Ascending aorta (tissue), 2 donors: ENCODE data around the gene TBC1D5. TPM values are rescaled to one million over a fixed set of nuclear protein-coding genes. Genes with fewer than 3 reads are reported as not detected.
"Not testable (repeated sequence)": the region's sequence is repeated elsewhere in the genome, so short reads cannot be mapped to it uniquely, and the experiment has no call there.

Source experiments
- DNase-seq, 2 donors: peaks; one replicate each; pipeline ENCODE4 v3.0.0-alpha.2; 2019; ENCODE audit warnings: low spot score in 2 of 2
- H3K27ac ChIP-seq, 2 donors: fragments of 200-600 bp; sonication (generic); one replicate each; pipeline ENCODE4 v1.5.1; 2016 to 2017; ENCODE audit warnings: mild to moderate bottlenecking in 1 of 2
- H3K27me3 ChIP-seq: fragments of 200-600 bp; sonication (generic); one replicate; pipeline ENCODE4 v1.5.1; 2017
- H3K36me3 ChIP-seq, 2 donors: fragments of 200-600 bp; sonication (generic); one replicate each; pipeline ENCODE4 v1.5.1; 2016
- H3K4me1 ChIP-seq, 2 donors: fragments of 200-600 bp; sonication (generic); one replicate each; pipeline ENCODE4 v1.5.1; 2016 to 2017; ENCODE audit warnings: mild to moderate bottlenecking in 1 of 2
- H3K4me3 ChIP-seq, 2 donors: fragments of 200-600 bp; sonication (generic); one replicate each; pipeline ENCODE4 v1.5.1; 2016 to 2017; ENCODE audit warnings: mild to moderate bottlenecking in 1 of 2
- H3K9me3 ChIP-seq, 2 donors: fragments of 200-600 bp; sonication (generic); one replicate each; pipeline ENCODE4 v1.5.1; 2016
- intact Hi-C: fragments of 100-400 bp; cut with DNase I; formaldehyde crosslinking; loops from one replicate; pipeline ENCODE4 v1.15.1; 2023
- total RNA-seq: library from RNA; depleted of rRNA; stranded (reverse); fragments of >200 nt; gene quantifications from one replicate; pipeline ENCODE4 v1.1.0, GENCODE V29; 2016
- TF ChIP-seq, protein P1 (sequence below), 3 experiments: fragments of 200-600 bp in 2 of 3; fragments of 450-650 bp in 1 of 3; sonication (generic) in 2 of 3; IDR thresholded peaks; one replicate each; pipeline ENCODE4 v1.5.1; 2016 to 2019; ENCODE audit warnings: antibody characterized with exemption in 3 of 3, mild to moderate bottlenecking in 1 of 3, moderate library complexity in 1 of 3

The TBC1D5 gene, protein sequence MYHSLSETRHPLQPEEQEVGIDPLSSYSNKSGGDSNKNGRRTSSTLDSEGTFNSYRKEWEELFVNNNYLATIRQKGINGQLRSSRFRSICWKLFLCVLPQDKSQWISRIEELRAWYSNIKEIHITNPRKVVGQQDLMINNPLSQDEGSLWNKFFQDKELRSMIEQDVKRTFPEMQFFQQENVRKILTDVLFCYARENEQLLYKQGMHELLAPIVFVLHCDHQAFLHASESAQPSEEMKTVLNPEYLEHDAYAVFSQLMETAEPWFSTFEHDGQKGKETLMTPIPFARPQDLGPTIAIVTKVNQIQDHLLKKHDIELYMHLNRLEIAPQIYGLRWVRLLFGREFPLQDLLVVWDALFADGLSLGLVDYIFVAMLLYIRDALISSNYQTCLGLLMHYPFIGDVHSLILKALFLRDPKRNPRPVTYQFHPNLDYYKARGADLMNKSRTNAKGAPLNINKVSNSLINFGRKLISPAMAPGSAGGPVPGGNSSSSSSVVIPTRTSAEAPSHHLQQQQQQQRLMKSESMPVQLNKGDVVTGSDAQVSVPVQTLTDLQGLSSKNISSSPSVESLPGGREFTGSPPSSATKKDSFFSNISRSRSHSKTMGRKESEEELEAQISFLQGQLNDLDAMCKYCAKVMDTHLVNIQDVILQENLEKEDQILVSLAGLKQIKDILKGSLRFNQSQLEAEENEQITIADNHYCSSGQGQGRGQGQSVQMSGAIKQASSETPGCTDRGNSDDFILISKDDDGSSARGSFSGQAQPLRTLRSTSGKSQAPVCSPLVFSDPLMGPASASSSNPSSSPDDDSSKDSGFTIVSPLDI
- total RNA-seq: 43.3 TPM

DNA sequence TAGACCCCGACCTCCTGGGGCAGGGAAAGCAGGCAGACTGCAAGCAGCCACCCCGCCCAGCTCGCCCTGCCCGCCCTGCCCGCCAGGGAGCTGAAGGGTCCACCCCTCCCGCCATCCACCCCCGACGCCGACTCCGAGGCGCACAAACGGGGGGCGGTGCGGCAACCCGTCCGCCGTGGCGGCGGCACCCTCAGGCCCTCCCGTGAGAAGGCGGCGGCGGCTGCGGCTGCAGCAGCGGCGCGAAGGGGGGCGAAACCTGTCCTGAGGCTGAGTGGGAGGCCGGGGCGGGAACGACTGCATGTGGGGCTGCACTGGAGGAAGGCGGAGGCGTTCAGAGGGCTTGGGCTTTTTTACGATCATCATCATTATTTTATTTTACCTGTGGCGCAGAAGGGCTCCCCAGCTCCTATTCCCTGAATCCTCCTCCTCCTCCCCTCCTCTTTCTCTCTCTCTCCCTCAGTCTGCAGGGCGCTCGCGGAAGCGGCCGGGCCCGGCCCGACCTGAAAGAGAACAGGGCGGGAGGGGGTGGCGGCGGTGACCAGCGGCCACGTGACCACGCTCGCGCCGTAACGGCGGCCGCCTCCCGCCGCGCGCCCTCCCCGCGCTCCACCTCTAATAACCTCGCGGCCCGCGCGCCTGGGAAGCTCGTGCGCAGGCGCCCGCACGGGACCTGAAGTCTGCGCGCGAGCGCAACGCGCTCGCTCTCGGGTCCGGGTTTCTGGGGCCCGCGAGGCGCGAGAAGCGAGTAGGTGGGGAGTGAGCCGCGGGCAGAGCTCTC, at the start of gene TBC1D5:
TSS of gene TBC1D5 (minus strand) at position 530 of the 778 bp plus-strand sequence. CDS start 234,061 bp downstream, outside the sequence.
- DNase-seq: peak; percentile 87 to 98
- H3K9me3 ChIP-seq: no peaks in the 10 kb centered on the region
- peak within 1 kb of the TSS; percentile 68 to 96 for H3K4me3 ChIP-seq
- peak within 1 kb of the TSS; percentile 93 to 98 for H3K27ac ChIP-seq
- H3K36me3 ChIP-seq: no peaks in the 10 kb centered on the region
- intact Hi-C loops: loop anchor here (2.0 to 10.0 kb wide), 4 partner anchors 103 to 683 kb away; partner anchors contain the start of gene SATB1
- H3K4me1 ChIP-seq: peaks cover 2 to 17% of the 10 kb centered on the region in 2 donors
- no peaks in the 10 kb centered on the region for H3K27me3 ChIP-seq
- TF ChIP-seq, protein P1, sequence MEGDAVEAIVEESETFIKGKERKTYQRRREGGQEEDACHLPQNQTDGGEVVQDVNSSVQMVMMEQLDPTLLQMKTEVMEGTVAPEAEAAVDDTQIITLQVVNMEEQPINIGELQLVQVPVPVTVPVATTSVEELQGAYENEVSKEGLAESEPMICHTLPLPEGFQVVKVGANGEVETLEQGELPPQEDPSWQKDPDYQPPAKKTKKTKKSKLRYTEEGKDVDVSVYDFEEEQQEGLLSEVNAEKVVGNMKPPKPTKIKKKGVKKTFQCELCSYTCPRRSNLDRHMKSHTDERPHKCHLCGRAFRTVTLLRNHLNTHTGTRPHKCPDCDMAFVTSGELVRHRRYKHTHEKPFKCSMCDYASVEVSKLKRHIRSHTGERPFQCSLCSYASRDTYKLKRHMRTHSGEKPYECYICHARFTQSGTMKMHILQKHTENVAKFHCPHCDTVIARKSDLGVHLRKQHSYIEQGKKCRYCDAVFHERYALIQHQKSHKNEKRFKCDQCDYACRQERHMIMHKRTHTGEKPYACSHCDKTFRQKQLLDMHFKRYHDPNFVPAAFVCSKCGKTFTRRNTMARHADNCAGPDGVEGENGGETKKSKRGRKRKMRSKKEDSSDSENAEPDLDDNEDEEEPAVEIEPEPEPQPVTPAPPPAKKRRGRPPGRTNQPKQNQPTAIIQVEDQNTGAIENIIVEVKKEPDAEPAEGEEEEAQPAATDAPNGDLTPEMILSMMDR (IDR thresholded peaks at IDR 0.05): peak in 1 of 3 experiments; percentile 11

GRCh38 chr3:17783426-17783825, 41.0 kb upstream of the TBC1D5 start:
- intact Hi-C loops: no loop called here
- DNase-seq: no peak
- H3K27me3 ChIP-seq: no peaks in the 10 kb centered on the region
- H3K9me3 ChIP-seq: no peaks in the 10 kb centered on the region
- no peak overlapping the region for H3K4me3 ChIP-seq
- H3K36me3 ChIP-seq: no peaks in the 10 kb centered on the region
- H3K4me1 ChIP-seq: no peaks in the 10 kb centered on the region
- H3K27ac ChIP-seq: no peak overlapping the region
- TF ChIP-seq, protein P1 (IDR thresholded peaks at IDR 0.05): no peak

GRCh38 chr3:17782751-17783150, 40.3 kb upstream of the TBC1D5 start:
- no peak for DNase-seq
- intact Hi-C loops: no loop called here
- no peaks in the 10 kb centered on the region for H3K36me3 ChIP-seq
- TF ChIP-seq, protein P1 (IDR thresholded peaks at IDR 0.05): no peak
- no peaks in the 10 kb centered on the region for H3K4me1 ChIP-seq
- no peaks in the 10 kb centered on the region for H3K27me3 ChIP-seq
- H3K27ac ChIP-seq: no peak overlapping the region
- H3K9me3 ChIP-seq: no peaks in the 10 kb centered on the region
- no peak overlapping the region for H3K4me3 ChIP-seq

DNA sequence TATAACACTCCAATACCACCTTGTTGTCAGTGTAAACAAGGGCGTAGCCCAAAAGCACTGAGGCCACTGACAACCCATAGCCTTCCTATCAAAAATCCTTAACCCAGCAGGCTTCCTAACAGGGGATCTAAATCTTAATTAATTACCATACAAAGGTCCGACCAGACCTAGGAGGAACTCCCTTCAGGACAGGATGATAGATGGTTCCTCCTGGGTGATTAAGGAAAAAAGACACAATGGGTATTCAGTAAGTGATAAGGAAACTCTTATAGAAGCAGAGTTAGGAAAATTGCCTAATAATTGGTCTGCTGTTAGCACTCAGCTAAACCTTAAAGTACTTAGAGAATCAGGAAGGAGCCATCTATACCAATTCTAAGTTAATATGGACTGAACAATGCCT, 37.9 kb upstream of the TBC1D5 start:
- H3K4me1 ChIP-seq, intact Hi-C loops, H3K36me3 ChIP-seq, H3K9me3 ChIP-seq, H3K27me3 ChIP-seq, H3K27ac ChIP-seq, DNase-seq, H3K4me3 ChIP-seq: not testable (repeated sequence)

- DNase-seq, H3K27ac ChIP-seq, H3K36me3 ChIP-seq, H3K4me3 ChIP-seq, H3K9me3 ChIP-seq, H3K27me3 ChIP-seq, H3K4me1 ChIP-seq, intact Hi-C loops: not testable (repeated sequence)
These were observed 37.1 kb upstream of the TBC1D5 start for GRCh38 chr3:17779304-17780250.

DNA sequence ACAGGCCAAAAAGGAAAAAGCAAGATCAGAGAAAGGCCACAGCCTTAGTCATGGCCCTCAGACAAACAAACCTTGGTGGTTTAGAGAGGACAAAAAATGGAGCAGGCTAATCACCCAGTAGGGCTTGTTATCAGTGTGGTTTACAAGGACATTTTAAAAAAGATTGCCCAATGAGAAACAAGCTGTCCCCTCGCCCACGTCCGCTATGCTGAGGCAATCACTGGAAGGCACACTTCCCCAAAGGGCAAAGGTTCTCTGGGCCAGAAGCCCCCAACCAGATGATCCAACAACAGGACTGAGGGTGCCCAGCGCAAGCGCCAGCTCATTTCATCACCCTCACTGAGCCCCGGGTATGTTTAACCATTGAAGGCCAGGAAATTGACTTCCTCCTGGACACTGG, 34.9 kb upstream of the TBC1D5 start:
- intact Hi-C loops, DNase-seq, H3K4me3 ChIP-seq, H3K27ac ChIP-seq, H3K27me3 ChIP-seq, H3K9me3 ChIP-seq, H3K36me3 ChIP-seq, H3K4me1 ChIP-seq: not testable (repeated sequence)
